ENCODE results near the gene HS3ST6. TPM values are rescaled to one million over a fixed set of nuclear protein-coding genes. Genes with fewer than 3 reads are reported as not detected.

Gene HS3ST6
- total RNA-seq, 2 experiments from 2014 or later = not detected

DNA sequence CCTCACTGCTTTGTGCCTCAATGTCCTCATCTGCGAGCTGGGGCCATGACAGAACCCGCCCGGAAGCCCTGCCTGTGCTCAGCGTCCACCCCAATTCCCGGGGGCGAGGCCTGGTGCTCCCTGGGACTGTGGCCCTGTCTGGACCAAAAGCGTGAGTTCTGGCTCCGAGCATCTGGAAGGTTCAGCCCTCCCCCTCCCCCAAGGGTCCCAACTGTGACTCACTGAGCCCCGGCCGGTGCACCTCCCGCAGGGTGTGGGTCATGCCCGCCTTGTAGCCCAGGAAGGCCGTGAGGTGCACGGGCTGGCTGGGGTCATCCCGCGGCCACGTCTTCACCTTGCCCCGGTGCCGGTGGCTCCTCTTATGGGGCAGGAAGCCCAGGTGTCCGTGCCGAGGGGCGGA, 35.5 kb upstream of the HS3ST6 start:
- ChIA-PET CTCF (ENCODE audit: unreplicated experiment) (interaction anchor here (0.6 kb wide), 1 partner anchor 13 kb away, joined by 3 read pairs; no protein-coding TSS in a partner anchor), POLR2A (no interaction called here)
- no peaks in the 10 kb centered on the region for H3K36me3 ChIP-seq (ENCODE audit: insufficient read depth, low read length)
- H4K20me1 ChIP-seq (ENCODE audit: insufficient read depth, low read length) = no peaks in the 10 kb centered on the region
- no peak for DNase-seq (ENCODE audit: low spot score)
- H3K79me2 ChIP-seq (ENCODE audit: insufficient read depth, low read depth, low read length) = no peaks in the 10 kb centered on the region
- H3K4me1 ChIP-seq (ENCODE audit: insufficient read depth, low read length, poor library complexity, severe bottlenecking) = peaks cover 1% of the 10 kb centered on the region
- no peak overlapping the region for H3K4me3 ChIP-seq (ENCODE audit: low read depth, low read length, poor library complexity, severe bottlenecking)
- no peak overlapping the region for H2AFZ ChIP-seq (ENCODE audit: low read length)
- BruUV-seq (replicated peaks) = no TSS peak
- H3K9me2 ChIP-seq (ENCODE audit: insufficient read depth, low read length) = no peaks in the 10 kb centered on the region
- H3K9me3 ChIP-seq (ENCODE audit: low read length) = no peaks in the 10 kb centered on the region
- TF ChIP-seq EZH2phosphoT487 (IDR thresholded peaks at IDR 0.05; ENCODE audit: borderline replicate concordance, low read depth, low read length) = no peak
- TF ChIP-seq, protein P1, sequence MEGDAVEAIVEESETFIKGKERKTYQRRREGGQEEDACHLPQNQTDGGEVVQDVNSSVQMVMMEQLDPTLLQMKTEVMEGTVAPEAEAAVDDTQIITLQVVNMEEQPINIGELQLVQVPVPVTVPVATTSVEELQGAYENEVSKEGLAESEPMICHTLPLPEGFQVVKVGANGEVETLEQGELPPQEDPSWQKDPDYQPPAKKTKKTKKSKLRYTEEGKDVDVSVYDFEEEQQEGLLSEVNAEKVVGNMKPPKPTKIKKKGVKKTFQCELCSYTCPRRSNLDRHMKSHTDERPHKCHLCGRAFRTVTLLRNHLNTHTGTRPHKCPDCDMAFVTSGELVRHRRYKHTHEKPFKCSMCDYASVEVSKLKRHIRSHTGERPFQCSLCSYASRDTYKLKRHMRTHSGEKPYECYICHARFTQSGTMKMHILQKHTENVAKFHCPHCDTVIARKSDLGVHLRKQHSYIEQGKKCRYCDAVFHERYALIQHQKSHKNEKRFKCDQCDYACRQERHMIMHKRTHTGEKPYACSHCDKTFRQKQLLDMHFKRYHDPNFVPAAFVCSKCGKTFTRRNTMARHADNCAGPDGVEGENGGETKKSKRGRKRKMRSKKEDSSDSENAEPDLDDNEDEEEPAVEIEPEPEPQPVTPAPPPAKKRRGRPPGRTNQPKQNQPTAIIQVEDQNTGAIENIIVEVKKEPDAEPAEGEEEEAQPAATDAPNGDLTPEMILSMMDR (conservative IDR thresholded peaks at IDR 0.05; ENCODE audit: low read length) = no peak
- H3K27ac ChIP-seq (ENCODE audit: low read depth, low read length, poor library complexity, severe bottlenecking) = no peak overlapping the region
- intact Hi-C loops (cut with micrococcal nuclease; ENCODE audit: unreplicated experiment) = no loop called here
- H3K4me2 ChIP-seq (ENCODE audit: low read length) = no peak overlapping the region

DNA sequence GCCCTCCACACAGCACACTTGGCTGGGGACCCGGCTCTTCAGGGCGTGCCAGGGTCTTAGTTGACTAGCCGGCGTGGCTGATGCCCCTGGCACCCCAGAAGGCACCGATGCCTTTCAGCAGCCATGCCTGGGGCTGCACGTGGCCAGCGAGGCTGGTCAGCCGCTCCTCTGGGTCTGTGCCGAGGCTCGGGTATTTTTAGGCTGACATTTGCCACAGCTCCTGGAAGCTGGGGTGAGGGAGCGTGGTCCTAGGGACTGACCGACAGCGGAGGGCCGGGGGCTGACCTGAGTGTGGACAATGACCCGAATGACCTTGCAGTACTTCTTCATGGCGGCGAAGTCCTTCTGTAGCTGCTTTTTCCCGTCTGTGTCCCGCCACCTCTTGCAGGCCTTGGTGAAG, 32.3 kb upstream of the HS3ST6 start:
- no TSS peak for BruUV-seq (replicated peaks)
- intact Hi-C loops (cut with micrococcal nuclease; ENCODE audit: unreplicated experiment) = no loop called here
- H3K4me2 ChIP-seq (ENCODE audit: low read length) = no peak overlapping the region
- no peak overlapping the region for H2AFZ ChIP-seq (ENCODE audit: low read length)
- H3K9me2 ChIP-seq (ENCODE audit: insufficient read depth, low read length) = no peaks in the 10 kb centered on the region
- no peaks in the 10 kb centered on the region for H4K20me1 ChIP-seq (ENCODE audit: insufficient read depth, low read length)
- ChIA-PET POLR2A (no interaction called here), CTCF (ENCODE audit: unreplicated experiment) (no interaction called here)
- H3K4me1 ChIP-seq (ENCODE audit: insufficient read depth, low read length, poor library complexity, severe bottlenecking) = no peaks in the 10 kb centered on the region
- TF ChIP-seq EZH2phosphoT487 (IDR thresholded peaks at IDR 0.05; ENCODE audit: borderline replicate concordance, low read depth, low read length) = no peak
- TF ChIP-seq, protein P1 (conservative IDR thresholded peaks at IDR 0.05; ENCODE audit: low read length) = no peak
- H3K36me3 ChIP-seq (ENCODE audit: insufficient read depth, low read length) = no peaks in the 10 kb centered on the region
- no peak overlapping the region for H3K27ac ChIP-seq (ENCODE audit: low read depth, low read length, poor library complexity, severe bottlenecking)
- no peak for DNase-seq (ENCODE audit: low spot score)
- no peak overlapping the region for H3K4me3 ChIP-seq (ENCODE audit: low read depth, low read length, poor library complexity, severe bottlenecking)
- no peaks in the 10 kb centered on the region for H3K79me2 ChIP-seq (ENCODE audit: insufficient read depth, low read depth, low read length)
- no peaks in the 10 kb centered on the region for H3K9me3 ChIP-seq (ENCODE audit: low read length)

DNA sequence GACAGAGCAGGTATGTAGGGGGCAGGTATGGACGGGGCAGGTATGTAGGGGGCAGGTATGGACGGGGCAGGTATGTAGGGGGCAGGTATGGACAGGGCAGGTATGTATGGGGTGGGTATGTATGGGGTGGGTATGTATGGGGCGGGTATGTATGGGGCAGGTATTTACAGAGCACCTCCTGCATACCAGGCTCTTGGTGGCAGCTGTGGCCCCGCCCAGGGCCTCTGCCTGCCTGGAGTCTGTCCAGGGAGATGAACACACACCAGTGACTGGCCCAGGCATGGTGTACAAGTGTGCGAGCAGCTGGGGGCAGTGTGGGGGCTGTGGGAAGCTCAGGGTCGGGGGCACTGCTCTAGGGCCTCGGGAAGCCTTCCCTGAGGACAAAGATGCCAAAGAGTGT, 31.8 kb upstream of the HS3ST6 start:
- Histone ChIP-seq H3K36me3 (ENCODE audit: insufficient read depth, low read length) (no peaks in the 10 kb centered on the region), H3K9me2 (ENCODE audit: insufficient read depth, low read length) (no peaks in the 10 kb centered on the region), H3K27ac (ENCODE audit: low read depth, low read length, poor library complexity, severe bottlenecking) (no peak overlapping the region), H2AFZ (ENCODE audit: low read length) (no peak overlapping the region), H4K20me1 (ENCODE audit: insufficient read depth, low read length) (no peaks in the 10 kb centered on the region), H3K4me3 (ENCODE audit: low read depth, low read length, poor library complexity, severe bottlenecking) (no peak overlapping the region), H3K79me2 (ENCODE audit: insufficient read depth, low read depth, low read length) (no peaks in the 10 kb centered on the region), H3K9me3 (ENCODE audit: low read length) (no peaks in the 10 kb centered on the region), H3K4me2 (ENCODE audit: low read length) (no peak overlapping the region), H3K4me1 (ENCODE audit: insufficient read depth, low read length, poor library complexity, severe bottlenecking) (no peaks in the 10 kb centered on the region)
- no peak for DNase-seq (ENCODE audit: low spot score)
- CTCF ChIA-PET (ENCODE audit: unreplicated experiment) = no interaction called here
- TF ChIP-seq, protein P1 (conservative IDR thresholded peaks at IDR 0.05; ENCODE audit: low read length) = no peak
- TF ChIP-seq EZH2phosphoT487 (IDR thresholded peaks at IDR 0.05; ENCODE audit: borderline replicate concordance, low read depth, low read length) = no peak
- POLR2A ChIA-PET = no interaction called here
- intact Hi-C loops (cut with micrococcal nuclease; ENCODE audit: unreplicated experiment) = no loop called here
- BruUV-seq (replicated peaks) = no TSS peak

Measured in OCI-LY7 (cell line).